GM21423 (cell line): ENCODE results near the gene ARHGAP4.

Experiments
- ATAC-seq: cut with Tn5 transposase; IDR thresholded peaks from one replicate; pipeline ENCODE4 v1.9.1; 2021; ENCODE audit warnings: mild to moderate bottlenecking, moderate library complexity; ENCODE audit not compliant: unreplicated experiment

Gene ARHGAP4

DNA sequence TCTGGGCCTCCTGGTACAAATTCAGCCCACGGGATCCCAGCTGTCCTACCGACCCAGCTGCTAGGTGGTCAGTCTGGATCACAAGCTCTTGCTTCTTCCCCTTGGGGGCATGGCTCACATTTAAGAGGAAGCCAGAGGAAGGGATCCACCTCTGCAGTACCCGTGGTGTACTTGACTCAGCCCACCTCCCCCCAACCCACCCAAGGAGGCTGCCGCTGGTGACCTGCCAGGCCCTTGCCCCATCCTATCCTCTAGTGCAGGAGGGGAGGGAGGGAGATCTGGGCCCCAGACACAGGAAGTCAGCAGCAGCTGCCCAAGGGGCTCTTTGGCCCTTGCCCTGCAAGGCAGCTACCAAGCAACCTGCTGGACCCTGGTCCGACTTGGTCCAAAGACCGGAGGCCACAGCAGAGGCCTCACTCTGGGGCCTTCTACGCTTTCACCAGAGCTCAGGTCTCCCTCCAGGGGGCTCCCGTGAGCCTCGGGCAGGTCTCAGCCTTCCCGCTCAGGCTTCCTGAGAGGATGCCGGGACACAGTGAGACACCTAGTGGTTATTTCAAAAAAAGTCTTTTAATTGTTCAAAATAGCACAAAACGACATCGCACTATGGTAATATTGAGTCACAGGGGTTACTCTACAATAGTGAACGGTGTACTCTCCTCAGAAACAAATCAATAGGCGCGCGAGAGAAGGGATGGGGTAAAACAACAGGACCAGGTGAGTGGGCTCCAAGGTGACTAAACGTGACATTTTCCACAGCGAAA lies 21.1 kb upstream of the ARHGAP4 start:
- ATAC-seq, result peak; percentile 71

DNA sequence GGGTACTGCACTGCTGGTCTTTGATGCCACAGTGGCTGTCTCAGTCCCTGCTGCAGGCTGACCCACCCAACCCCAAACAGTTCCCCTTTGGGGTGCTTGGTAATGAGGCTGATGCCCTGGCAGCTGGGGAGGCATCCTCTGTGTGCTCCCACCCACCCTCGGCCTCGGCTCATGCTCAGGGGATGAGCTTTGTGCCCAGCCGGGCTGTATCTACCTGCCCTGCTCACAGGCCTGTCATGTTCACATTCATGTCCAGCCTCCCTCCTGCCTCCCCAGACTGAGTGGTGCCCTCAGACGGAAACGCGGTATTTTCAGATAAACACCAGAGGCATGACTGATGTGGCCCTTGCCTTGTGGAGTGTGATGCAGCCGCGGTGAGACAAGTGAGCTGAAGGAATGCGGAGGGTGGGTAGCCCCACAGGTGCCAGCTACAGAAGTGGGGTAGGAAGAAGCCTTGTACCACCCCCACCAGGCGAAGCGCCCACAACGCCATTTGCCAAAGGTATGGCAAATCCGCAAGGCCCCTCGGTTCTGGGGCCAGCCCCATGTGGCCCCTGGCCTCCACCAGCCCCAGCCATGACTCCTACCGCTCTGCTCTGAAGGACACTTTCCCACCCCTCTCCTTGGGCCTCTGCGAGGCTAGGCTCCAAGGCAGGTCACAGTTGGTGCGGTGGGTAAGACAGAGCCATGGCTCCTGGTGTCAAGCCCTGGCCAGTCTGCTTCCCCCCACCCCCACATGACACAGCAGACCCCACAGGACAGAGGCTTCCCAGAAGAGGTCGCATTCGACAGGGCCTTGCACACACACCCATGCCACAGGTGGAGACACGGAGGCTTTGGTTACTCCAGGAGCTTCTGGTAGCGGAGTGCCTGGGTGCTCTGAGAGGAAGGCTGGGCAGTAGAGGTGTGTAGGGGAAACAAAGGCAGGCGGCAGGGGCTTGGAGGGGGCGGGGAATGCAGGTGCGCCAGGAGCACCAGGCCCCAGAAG lies 20.2 kb upstream of the ARHGAP4 start:
- no peak for ATAC-seq

DNA sequence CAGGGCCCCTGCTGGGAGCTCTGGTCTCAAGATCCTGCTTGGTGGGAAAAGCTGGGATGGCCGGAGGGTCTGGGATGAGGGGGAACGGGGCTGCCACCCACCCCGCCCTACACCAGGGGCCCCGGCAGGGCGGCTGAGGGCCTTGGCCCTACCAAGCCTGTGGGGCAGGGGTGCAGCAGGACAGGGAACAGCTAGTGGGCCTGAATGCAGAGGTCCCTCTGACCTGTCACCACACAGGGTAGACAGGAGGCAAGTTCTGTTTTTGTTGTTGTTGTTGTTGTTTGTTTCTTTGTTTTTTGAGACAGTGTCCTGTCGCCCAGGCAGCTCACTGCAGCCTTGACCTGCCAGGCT lies 18.7 kb upstream of the ARHGAP4 start:
- ATAC-seq, result no peak

DNA sequence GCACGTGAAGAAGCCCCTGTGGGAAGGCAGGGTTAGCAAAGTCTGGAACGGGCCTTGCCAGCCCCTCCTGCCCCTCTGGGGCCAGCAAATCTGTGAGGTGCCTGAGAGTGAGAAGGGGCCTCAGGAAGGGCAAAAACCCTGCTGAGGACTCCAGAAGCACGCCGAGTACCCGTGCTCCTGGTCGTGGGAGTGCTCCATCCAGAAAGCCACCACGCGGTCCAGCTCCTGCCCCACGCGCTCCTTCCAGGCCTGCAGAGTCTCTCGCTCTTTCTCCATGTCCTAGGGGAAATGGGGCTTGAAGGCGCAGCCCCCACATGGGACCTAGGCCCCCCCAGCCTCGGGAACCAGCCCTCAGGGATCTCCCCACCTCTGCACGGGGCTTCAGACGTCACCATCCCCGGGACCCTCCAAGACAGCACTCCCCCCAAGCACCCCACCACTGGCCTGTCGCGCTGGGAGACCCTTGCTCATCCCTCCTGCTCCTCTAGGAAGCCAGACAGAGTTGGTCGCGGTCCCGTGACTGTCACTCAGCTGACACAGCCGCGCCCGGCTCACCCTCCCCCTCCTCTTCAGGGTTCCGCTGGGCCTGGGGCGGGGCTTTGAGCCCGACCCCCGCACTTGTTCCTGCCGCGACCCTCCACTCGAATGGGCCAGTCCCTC lies 18.2 kb upstream of the ARHGAP4 start, which contains the start of gene RENBP:
TSS of gene RENBP (minus strand) at position 504 of the 660 bp plus-strand sequence. CDS start at position 471, 33 bp downstream.
- ATAC-seq, result no peak

DNA sequence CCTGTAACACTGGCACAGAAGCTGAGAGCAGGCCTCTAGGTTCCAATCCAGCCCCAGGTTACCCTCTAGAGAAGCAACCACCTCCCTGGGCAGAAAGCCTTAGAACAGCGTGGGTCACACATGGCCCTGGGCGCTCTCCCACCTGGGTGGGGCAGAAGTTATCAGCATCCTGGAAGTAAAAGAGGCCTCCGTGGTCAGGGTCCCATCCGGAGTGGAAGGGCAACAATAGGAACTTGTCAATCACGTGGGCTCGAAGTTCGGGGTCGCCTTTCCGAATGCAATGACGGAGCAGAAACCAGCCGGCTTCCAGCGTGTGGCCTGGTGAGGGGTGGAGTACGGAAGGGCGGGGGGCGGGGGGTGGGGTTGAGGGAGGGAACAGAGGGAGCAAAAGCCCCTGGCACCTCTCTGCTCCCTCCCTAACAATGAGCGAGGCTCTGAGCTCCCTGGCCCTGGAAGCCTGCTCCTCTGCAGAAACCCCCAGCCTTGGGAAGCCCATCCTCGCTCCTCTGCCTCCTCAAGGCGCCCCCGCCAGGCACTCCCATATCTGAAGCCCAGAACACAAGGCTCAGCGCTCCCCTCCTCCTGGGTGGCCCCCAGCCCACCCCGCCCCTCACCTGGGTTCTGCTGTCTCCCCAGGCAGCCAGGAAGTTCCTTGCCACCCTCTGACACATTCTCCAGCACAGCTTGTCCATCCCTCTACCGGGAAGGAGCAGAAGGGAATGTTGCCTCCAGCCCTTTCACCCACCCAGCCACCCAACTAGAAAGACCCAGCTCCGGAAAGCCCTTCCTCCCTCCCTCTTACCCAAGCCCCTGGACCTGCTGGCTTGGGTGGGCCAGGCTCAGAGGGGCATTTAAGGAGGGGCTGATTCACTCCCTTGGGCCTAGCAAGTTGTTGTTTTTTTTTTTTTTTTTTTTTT lies 15.5 kb upstream of the ARHGAP4 start:
- ATAC-seq, result no peak

DNA sequence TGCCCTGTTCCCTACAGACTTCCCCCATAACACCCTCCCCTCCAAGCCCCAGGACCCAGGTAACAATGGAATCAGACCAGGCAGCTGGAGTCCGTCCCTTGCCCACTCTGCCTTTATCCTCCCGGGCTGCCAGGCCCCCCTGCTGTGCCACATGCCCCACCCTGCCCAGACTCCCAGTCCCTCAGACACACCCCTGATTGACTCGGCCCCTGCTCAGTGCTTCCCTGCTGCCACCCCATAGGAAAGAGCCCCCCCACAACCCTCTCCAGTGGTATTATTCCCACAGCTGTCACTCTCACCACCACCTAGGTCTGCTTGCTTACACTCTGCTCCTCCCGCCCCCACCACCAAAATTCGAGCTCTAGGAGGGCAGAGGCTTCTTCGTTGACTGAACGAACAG lies 13.5 kb upstream of the ARHGAP4 start:
- ATAC-seq, result no peak

DNA sequence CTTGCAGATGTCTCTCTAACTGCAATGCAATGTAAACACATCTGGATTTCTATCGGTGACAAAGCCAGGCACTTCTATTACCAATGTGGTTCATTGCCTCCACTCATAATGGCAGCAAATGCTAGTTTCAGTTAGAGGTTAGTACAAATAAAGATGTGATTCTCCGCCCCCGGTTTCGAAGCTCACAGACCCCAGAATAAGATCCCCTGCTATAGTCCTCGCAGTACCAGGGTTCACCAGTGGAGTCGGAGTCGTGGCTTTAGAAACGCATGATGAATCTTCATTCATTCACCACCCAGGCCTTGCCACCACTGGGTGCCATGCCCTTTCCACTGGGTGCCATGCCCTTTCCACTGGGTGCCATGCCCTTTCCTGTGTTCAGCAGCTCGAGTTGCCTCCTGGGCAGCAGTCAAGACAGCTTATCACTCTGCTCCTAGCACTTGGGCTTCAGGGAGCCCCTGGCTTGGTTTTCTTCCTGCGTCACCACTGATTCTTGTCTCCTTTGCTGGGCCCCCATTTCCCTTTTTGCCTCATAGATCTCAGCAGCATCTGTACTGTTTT lies 12.2 kb upstream of the ARHGAP4 start:
- no peak for ATAC-seq

DNA sequence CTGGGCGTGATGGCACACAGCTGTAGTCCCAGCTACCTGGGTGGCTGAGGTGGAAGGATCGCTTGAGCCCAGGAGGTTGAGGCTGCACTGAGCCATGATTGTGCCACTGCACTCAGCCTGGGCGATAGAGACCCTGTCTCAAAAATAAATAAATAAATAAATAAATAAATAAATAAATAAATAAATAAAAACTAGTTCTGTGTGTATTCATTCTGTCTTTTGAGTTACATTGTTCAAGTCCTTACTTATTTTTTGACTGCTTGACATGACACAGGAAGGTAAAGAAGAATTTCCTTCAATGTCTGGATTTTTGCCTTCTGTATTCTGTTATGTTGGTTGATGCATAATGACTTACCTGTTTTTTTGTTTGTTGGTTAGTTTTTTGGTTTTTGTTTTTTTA lies 11.0 kb upstream of the ARHGAP4 start:
- ATAC-seq, result no peak

DNA sequence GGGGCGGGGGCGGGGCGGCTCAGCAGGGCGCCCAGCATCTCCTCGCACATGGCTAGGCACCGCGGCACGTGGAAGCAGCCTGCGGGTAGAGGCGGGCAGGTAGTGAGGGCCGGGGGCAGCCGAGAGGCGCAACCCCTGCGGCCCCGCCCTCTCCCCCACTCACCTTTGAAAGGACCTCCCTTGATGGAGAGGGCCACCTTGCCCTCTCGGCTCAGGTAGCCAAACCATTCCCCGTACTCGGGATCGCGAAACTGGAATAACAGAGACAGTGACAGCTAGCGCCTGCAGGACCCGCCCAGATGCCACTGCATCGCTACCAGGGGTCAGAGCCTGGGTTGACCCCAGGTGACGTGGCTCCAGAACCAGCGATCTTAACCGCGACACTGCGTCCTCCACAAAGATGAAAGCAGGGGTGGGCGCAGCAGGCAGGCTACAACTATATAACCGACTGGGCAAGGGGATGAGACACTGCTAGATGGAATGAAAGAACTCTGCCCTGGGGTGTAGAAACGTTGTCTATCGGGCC lies 9.3 kb upstream of the ARHGAP4 start:
- no peak for ATAC-seq

DNA sequence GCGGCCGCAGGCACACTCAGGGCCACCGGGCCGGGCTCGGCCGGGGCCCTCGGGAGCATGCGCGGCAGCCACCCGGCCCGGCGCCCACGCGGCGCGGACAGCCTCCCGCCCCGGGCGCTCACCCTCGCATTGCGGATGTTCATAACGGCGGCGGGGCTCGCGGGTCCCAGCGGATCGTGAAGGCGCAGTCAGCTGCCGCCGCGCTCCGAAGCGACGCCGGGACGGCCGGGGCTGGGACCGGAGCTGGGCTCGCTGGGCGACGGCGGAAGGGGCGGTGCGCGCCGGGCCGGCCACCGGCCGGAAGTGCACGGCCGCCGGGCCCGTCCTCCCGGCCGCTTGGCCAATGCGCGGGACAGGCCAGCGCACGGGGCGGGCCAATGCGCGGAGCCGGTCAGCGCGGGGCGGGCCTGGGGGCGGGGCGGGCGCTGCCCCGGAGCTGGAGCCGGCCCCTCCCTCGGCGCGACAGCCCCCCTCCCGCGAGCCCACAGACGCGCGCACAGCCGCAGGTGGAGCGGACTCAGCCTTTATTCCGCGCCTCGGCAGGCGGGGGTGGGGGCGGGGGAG lies 8.8 kb upstream of the ARHGAP4 start, which contains the start of gene NAA10:
TSS of gene NAA10 (minus strand) at position 276 of the 564 bp plus-strand sequence. CDS start at position 143, 133 bp downstream.
- ATAC-seq, result peak; percentile 86

DNA sequence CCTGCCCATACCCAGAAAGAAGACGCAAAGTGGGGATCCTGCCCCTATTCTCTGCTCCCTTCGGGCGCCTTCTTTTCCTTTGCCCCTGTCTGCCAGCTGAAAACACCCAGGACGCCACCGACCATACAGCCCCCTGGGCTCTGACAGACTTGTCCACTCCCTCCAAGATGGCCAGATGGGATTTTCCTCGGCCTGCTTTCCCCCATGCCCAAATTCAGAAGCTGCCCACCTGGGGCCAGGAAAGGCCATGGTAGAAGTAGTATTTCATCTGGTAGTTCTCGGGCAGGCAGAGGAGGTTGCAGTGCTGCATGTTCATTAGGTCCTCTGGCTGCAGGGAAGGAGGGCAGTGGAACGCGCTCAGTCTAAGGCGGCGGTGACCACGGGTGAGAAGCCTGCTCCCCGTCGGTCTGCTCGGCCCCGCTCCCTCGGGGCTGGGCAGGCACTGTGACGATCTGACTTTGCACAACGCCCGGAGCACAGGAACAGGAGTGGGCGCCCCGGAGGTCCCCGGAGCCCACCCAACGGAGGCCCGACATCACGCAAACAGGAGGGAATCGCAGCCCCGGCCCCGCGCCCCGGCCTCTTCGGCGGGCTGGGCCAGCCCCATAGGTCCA lies 8.2 kb upstream of the ARHGAP4 start:
- peak; percentile 6 for ATAC-seq

DNA sequence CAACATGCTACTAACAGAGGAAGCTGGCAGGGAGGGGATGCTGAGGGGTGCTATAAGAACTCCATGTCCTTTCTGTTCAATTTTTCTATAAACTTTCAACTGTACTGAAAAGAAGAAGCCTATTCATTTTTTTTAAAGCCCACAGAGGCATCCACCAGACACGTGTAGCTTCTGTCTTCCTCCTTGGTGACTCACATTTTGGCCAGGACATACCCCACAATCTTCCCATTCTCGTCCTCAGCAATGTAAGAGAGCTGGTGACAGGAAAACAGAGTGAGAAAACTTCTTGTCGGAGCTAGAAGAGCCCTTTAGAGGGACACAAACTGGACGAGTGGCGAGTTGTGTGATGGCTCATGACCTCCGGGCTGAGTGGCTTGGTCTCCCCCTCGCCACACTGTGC lies 7.7 kb upstream of the ARHGAP4 start:
- no peak for ATAC-seq

DNA sequence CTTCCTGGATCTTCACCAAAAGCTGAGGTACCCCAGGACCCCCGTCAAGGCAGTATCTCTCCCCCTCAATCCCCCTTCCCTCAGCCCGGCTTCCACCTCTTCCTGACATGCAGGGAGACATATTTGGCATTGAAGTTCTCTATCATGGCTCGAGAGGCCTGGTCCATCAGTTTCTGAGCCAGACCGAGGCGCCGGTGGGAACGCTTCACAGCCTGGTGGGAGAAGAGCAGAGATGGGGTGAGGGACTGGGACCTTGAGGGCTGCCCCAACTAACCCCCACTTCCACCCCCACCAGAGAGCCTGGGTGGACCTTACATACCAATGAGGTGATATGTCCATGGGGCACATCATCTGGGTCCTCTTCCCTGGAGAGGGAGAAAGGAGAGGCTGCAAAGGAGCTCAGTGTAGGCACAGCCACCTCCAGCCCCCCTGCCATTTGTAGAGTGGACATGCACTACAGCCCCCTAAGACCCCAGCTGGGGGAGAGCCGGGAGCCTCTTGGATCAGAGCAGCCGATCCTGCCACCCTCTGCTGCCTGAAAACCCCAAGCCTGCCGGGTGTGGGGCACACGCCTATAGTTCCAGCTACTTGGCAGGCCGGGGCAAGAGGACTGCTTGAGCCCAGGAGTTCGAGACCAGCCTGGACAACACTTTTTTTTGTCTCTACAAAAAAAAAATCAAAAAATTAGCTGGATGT lies 6.3 kb upstream of the ARHGAP4 start:
- ATAC-seq, result no peak

DNA sequence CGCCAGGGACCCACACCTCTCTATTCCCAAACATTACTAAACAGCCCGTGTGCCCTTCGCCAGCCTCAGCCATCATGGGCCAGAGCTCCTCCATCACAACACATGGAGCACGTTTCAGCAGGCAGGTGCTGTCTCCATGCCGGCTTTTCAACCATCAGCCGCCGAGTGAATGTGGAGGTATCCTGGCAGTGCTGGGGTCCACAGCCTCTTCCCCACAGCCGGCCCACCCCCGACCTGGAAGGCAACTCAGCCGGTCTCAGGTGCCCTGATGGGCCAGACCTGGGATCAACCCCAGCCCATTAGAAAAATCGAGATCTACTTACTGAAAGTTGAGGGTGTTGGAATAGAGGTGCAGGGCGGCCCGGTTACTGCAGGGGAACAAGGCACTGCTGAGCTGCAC lies 5.7 kb upstream of the ARHGAP4 start:
- no peak for ATAC-seq

DNA sequence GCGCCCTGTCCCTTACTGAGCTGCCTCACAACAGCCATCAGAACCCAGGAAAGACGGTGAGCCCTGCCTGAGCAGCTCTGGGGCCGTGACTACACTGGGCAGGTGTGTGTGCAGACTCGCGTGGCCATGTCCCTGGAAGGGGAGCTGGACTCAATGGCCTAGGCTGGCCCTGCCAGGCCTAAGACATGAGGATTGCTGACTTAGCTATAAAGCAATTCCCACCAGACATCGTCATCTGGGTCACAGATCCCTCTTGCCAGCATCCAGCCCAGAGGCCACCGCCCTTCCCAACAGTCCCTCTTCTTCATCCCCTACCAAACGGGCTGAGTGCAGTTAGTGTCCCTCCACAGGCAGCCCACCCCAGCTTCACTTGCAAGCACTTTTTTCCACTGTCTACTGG lies 5.1 kb upstream of the ARHGAP4 start:
- ATAC-seq, result no peak

DNA sequence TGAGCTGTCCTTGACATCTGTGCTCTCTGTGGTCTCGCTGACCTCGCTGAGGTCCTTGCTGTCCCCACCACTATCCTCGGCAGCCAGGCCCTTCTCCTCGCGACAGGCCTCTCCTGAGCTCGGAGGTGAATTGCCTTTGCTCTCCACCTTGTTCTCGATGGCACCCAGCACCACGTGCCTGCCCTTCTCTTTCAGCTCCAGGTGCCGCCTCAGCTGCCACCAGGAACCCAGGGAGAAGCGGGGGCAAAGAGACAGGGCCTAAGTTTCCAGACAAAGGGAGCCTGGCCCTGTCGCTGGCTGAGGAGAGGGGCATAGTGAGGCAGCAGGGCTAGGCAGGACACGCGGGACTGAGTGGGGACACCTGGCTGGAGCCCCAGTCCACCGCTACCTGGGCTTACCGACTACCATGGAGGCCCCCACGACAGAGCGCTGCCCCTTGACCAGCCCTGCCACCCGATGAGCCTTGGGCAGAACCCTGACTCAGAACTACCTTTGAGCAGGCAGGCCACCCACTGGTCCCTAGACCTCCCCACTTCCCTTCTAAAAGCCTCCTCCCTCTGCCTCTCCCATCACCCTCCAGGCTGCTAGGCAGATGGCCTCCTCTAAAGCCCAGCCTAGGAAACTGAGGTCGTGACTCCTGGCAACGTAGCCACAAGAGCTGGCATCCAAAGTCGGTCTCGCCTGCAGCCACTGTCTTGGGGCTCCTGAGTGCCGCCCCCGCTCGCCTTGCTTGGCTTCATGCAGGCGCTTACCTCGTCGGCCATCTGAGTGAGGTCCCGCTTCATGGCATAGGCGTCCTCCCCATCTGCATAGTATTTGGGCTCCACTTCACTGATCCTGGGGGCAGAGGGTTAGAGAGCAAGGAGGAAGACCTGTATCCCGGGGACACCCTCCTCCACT lies 4.2 kb upstream of the ARHGAP4 start:
- no peak for ATAC-seq

DNA sequence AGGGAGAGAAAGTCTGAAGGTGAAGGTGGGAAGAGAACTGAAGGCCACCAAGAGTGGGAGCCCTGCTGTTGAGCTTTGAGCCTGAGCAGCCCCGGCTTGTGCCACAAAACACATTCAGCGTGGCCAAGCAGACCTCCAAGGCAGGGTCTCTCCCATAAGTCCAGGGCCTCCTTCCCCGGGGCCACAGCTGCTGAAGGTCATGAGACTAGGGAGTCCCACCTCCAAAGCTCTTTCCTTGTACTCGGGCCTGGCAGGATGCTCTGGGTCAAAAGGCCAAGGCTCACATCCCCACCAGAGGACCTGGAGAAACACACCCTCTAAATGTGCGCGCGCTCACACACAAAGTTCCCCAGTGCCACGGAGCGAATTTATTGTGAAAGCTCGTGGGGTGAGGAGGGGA lies 3.5 kb upstream of the ARHGAP4 start:
- no peak for ATAC-seq
